Ascending aorta (tissue), 2 donors: ENCODE data around the gene STX8. TPM values are rescaled to one million over a fixed set of nuclear protein-coding genes. Genes with fewer than 3 reads are reported as not detected.
"Not testable (repeated sequence)": the region's sequence is repeated elsewhere in the genome, so short reads cannot be mapped to it uniquely, and the experiment has no call there.

Experiments used
- DNase-seq, 2 donors: peaks; one replicate each; pipeline ENCODE4 v3.0.0-alpha.2; 2019; ENCODE audit warnings: low spot score in 2 of 2
- H3K27ac ChIP-seq, 2 donors: fragments of 200-600 bp; sonication (generic); one replicate each; pipeline ENCODE4 v1.5.1; 2016 to 2017; ENCODE audit warnings: mild to moderate bottlenecking in 1 of 2
- H3K27me3 ChIP-seq: fragments of 200-600 bp; sonication (generic); one replicate; pipeline ENCODE4 v1.5.1; 2017
- H3K36me3 ChIP-seq, 2 donors: fragments of 200-600 bp; sonication (generic); one replicate each; pipeline ENCODE4 v1.5.1; 2016
- H3K4me1 ChIP-seq, 2 donors: fragments of 200-600 bp; sonication (generic); one replicate each; pipeline ENCODE4 v1.5.1; 2016 to 2017; ENCODE audit warnings: mild to moderate bottlenecking in 1 of 2
- H3K4me3 ChIP-seq, 2 donors: fragments of 200-600 bp; sonication (generic); one replicate each; pipeline ENCODE4 v1.5.1; 2016 to 2017; ENCODE audit warnings: mild to moderate bottlenecking in 1 of 2
- H3K9me3 ChIP-seq, 2 donors: fragments of 200-600 bp; sonication (generic); one replicate each; pipeline ENCODE4 v1.5.1; 2016
- intact Hi-C: fragments of 100-400 bp; cut with DNase I; formaldehyde crosslinking; loops from one replicate; pipeline ENCODE4 v1.15.1; 2023
- total RNA-seq: library from RNA; depleted of rRNA; stranded (reverse); fragments of >200 nt; gene quantifications from one replicate; pipeline ENCODE4 v1.1.0, GENCODE V29; 2016
- TF ChIP-seq, protein P1 (sequence below), 3 experiments: fragments of 200-600 bp in 2 of 3; fragments of 450-650 bp in 1 of 3; sonication (generic) in 2 of 3; IDR thresholded peaks; one replicate each; pipeline ENCODE4 v1.5.1; 2016 to 2019; ENCODE audit warnings: antibody characterized with exemption in 3 of 3, mild to moderate bottlenecking in 1 of 3, moderate library complexity in 1 of 3

The STX8 gene
- total RNA-seq, 1 donor from 2014 or later: 7.6 TPM

DNA sequence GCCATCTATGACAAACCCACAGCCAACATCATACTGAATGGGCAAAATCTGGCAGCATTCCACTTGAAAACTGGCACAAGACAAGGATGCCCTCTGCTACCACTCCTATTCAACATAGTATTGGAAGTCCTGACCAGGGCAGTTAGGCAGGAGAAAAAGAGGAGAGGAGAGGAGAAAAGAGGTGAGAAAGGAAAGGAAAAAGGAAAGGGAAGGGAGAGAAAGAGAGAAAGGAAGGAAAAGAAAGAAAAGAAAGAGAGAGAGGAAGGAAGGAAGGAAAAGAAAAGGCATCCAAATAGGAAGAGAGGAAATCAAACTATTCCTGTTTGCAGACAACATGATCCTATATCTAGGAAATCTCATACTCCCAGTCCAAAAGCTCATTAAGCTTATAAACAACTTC, 11.5 kb downstream of the STX8 start:
- peaks cover 20 to 31% of the 10 kb centered on the region in 2 donors for H3K36me3 ChIP-seq
- intact Hi-C loops: no loop called here
- TF ChIP-seq, protein P1, sequence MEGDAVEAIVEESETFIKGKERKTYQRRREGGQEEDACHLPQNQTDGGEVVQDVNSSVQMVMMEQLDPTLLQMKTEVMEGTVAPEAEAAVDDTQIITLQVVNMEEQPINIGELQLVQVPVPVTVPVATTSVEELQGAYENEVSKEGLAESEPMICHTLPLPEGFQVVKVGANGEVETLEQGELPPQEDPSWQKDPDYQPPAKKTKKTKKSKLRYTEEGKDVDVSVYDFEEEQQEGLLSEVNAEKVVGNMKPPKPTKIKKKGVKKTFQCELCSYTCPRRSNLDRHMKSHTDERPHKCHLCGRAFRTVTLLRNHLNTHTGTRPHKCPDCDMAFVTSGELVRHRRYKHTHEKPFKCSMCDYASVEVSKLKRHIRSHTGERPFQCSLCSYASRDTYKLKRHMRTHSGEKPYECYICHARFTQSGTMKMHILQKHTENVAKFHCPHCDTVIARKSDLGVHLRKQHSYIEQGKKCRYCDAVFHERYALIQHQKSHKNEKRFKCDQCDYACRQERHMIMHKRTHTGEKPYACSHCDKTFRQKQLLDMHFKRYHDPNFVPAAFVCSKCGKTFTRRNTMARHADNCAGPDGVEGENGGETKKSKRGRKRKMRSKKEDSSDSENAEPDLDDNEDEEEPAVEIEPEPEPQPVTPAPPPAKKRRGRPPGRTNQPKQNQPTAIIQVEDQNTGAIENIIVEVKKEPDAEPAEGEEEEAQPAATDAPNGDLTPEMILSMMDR (IDR thresholded peaks at IDR 0.05): no peak
- no peak overlapping the region for H3K27ac ChIP-seq
- H3K27me3 ChIP-seq: no peaks in the 10 kb centered on the region
- H3K9me3 ChIP-seq: no peaks in the 10 kb centered on the region
- DNase-seq: no peak
- no peaks in the 10 kb centered on the region for H3K4me1 ChIP-seq
- H3K4me3 ChIP-seq: no peak overlapping the region

DNA sequence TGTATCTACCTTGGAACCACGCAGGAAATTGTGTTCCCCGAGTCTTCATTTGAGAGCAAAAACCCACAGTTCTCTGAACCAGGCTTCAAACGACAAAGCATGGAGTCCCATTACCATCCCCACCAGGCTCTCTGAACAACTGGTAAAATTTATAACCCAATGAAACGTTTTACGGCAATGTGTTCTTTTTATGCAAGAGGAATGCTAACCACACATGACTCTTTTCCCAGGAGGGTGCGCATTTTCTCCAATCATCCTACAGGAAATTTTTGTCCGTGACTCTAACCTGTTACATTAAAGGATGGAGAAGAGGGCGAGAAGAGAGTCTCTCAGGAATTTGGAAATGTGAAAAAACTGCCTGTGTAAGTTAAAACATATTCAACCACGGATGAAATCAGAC, 17.8 kb downstream of the STX8 start:
- no peak for DNase-seq
- intact Hi-C loops: no loop called here
- no peaks in the 10 kb centered on the region for H3K9me3 ChIP-seq
- no peaks in the 10 kb centered on the region for H3K4me1 ChIP-seq
- TF ChIP-seq, protein P1 (IDR thresholded peaks at IDR 0.05): no peak
- H3K27ac ChIP-seq: no peak overlapping the region
- H3K27me3 ChIP-seq: no peaks in the 10 kb centered on the region
- H3K36me3 ChIP-seq: peaks cover 2 to 9% of the 10 kb centered on the region in 2 donors
- H3K4me3 ChIP-seq: no peak overlapping the region

DNA sequence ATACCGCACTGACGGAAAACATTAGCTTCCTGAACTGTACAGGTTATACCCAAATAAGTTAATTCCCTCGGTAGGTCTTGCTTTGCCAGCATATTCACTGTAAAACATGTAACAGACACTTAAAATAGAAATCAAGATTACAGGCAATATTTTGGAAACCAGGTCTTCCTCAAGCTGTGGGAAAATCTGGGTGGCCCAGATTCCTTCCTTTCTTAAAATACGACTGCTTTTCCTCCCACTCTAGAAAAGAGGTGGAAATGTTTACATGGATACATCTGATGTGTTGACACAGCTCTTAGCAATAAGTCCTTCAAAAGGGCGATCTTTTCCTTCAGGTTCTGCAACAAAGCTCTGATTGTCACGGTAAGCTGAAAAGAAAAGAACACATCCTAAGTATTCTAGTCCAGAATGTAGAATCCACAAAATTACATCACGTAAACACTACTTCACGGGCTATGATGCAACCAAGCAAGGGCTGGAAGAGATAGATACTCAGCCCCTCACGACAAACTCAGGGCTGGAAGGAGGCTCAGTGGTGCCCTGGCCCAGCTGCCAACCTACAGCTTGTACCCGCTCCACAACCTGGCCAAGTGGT, 18.4 kb downstream of the STX8 start:
- Histone ChIP-seq H3K4me3 (no peak overlapping the region), H3K36me3 (peaks cover 2 to 6% of the 10 kb centered on the region in 2 donors), H3K27me3 (no peaks in the 10 kb centered on the region), H3K27ac (no peak overlapping the region), H3K9me3 (no peaks in the 10 kb centered on the region), H3K4me1 (no peaks in the 10 kb centered on the region)
- no peak for DNase-seq
- TF ChIP-seq, protein P1 (IDR thresholded peaks at IDR 0.05): no peak
- intact Hi-C loops: no loop called here

DNA sequence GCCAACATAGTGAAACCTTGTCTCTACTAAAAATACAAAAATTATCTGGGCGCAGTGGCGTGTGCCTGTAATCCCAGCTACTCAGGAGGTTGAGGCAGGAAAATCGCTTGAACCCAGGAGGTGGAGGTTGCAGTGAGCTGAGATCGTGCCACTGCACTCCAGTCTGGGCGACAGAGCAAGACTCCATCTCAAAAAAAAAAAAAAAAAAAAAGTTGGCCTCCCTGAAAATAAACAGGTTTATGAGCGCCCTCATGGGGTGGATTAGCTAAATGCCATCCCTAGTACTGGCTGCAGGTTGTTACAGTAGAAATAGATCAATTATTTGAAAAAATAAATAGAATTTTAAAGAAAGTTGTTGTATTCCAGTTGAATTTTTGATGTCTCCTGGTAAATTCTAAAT, 20.9 kb downstream of the STX8 start:
- H3K4me3 ChIP-seq, H3K27ac ChIP-seq, intact Hi-C loops: not testable (repeated sequence)

DNA sequence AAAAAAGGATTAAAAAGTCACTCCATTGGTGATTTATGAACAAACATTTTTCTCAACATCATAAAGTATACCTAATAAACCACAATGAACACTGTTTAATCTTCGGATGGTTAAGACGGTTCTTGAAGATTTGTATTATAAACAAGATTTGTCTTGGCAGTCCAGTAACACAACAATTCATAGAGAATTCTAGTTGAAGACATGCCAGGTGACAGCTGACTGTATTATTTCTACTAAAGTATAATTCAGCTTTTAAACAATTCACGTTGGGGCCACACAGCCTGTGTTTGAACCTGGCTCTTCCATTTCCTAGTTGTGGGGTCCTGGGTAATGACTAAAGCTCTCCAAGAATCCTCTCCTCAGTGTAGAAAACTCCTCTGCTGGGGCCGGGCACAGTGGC, 22.0 kb downstream of the STX8 start:
- Histone ChIP-seq H3K27me3 (no peaks in the 10 kb centered on the region), H3K27ac (no peak overlapping the region), H3K4me3 (no peak overlapping the region), H3K9me3 (no peaks in the 10 kb centered on the region), H3K36me3 (peaks cover 5 to 9% of the 10 kb centered on the region in 2 donors), H3K4me1 (no peaks in the 10 kb centered on the region)
- no peak for DNase-seq
- TF ChIP-seq, protein P1 (IDR thresholded peaks at IDR 0.05): no peak
- intact Hi-C loops: no loop called here

More for the DNA sequence above, 20.9 kb downstream of the STX8 start:
- not testable (repeated sequence) for DNase-seq, H3K27me3 ChIP-seq, H3K4me1 ChIP-seq, H3K36me3 ChIP-seq, H3K9me3 ChIP-seq

DNA sequence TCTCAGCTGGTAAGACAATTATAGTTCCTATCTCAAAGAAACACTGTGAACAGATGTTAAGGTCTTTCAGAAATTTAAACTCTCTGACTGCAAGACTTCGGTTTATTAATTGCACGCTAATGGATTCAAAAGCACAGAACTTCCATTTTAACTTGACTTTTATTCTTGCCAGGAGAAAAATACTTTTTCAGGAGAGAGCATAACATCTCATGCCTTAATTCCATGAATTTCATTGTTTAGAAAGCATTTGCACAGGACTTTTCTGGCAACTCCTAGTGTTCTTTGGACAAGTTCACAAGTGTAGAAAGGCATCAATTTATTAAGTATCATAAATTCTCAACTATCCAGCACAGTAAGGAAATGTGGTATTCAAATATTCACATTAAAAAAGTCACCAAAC, 22.4 kb downstream of the STX8 start:
- H3K4me3 ChIP-seq: no peak overlapping the region
- no peak overlapping the region for H3K27ac ChIP-seq
- no peaks in the 10 kb centered on the region for H3K4me1 ChIP-seq
- TF ChIP-seq, protein P1 (IDR thresholded peaks at IDR 0.05): no peak
- H3K9me3 ChIP-seq: no peaks in the 10 kb centered on the region
- DNase-seq: no peak
- intact Hi-C loops: no loop called here
- H3K36me3 ChIP-seq: peaks cover 5 to 9% of the 10 kb centered on the region in 2 donors
- no peaks in the 10 kb centered on the region for H3K27me3 ChIP-seq
